ENCODE measurements around the gene DVL3.

DNA sequence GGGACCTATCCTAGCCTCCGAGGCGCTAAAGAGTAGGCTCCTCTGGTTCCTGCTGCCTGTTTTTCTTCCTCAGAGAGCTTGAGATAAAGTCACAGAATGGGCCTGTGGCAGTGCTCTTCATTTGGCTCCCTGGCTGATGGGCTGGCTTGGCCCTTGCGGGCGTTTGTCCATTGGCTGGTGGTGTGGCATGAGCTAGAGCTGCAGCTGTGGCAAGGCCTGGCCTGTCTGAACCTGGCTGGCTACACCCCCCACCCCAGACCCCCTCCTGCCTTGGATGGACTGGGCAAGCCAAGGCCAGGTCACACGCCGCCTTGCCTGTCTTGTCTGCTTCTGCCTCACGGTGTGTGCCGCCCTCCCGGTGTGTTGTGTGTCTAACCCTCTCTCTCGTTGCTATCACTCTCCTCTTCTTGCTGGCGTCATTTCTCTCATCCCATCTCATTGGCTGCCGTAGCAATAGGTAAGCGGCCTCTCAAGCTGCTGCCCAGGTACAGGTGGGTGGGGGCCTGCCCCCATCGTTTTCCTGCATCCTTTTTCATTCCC, 22.7 kb downstream of the DVL3 start:
- TF ChIP-seq, protein P1, sequence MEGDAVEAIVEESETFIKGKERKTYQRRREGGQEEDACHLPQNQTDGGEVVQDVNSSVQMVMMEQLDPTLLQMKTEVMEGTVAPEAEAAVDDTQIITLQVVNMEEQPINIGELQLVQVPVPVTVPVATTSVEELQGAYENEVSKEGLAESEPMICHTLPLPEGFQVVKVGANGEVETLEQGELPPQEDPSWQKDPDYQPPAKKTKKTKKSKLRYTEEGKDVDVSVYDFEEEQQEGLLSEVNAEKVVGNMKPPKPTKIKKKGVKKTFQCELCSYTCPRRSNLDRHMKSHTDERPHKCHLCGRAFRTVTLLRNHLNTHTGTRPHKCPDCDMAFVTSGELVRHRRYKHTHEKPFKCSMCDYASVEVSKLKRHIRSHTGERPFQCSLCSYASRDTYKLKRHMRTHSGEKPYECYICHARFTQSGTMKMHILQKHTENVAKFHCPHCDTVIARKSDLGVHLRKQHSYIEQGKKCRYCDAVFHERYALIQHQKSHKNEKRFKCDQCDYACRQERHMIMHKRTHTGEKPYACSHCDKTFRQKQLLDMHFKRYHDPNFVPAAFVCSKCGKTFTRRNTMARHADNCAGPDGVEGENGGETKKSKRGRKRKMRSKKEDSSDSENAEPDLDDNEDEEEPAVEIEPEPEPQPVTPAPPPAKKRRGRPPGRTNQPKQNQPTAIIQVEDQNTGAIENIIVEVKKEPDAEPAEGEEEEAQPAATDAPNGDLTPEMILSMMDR (IDR thresholded peaks at IDR 0.05), result no peak
- no peak for TF ChIP-seq POLR2A (IDR thresholded peaks at IDR 0.05)

All from heart left ventricle (tissue), 13 donors.